Cardiac septum (tissue), 1 donor: ENCODE results near the gene POU2F1. TPM values are rescaled to one million over a fixed set of nuclear protein-coding genes. Genes with fewer than 3 reads are reported as not detected.

Experiments
- DNase-seq: peaks from one replicate; pipeline ENCODE4 v3.0.0-alpha.2; 2020; ENCODE audit warnings: low spot score
- intact Hi-C: fragments of 100-400 bp; cut with DNase I; formaldehyde crosslinking; loops from one replicate; pipeline ENCODE4 v1.14.0; 2022
- long read RNA-seq: library from polyadenylated mRNA; unstranded; transcript quantifications from one replicate; pipeline ENCODE4 v2.0.0, GENCODE V29; 2021
- total RNA-seq: library from RNA; stranded (reverse); fragmentation: NEBNext Ultra II Directional; extraction: Animal tissue kit (Norgen Biotek cat#: 25700); gene quantifications from one replicate; pipeline ENCODE4 v1.2.1, GENCODE V29; 2021
- donor health status: DM: no; HTN: no; CAD: no.

Gene POU2F1
- 9.9 TPM for total RNA-seq
- long read RNA-seq, full-length matches to known transcripts = 3 of 7 reads
- long read RNA-seq, partial matches to known transcripts = 1 of 7 reads
- long read RNA-seq, other reads (novel, unspliced or antisense) = 3 of 7 reads

GRCh38 chr1:167220537-167221125 is at the start of gene POU2F1:
TSS of gene POU2F1 (plus strand) at chr1:167220886. CDS start at chr1:167220898, 12 bp downstream.
- intact Hi-C loops = loop anchor here (2.0 to 5.0 kb wide), 3 partner anchors 154 to 717 kb away; partner anchors contain the start of genes DCAF6 and MPC2
- peak; percentile 100 for DNase-seq

- intact Hi-C loops = no loop called here
These were observed 49.3 kb upstream of the POU2F1 start for GRCh38 chr1:167171286-167171929.

GRCh38 chr1:167173516-167174184 is 47.0 kb upstream of the POU2F1 start:
- DNase-seq = no peak
- intact Hi-C loops = no loop called here

More at GRCh38 chr1:167171286-167171929, 49.3 kb upstream of the POU2F1 start:
- DNase-seq = no peak

DNA sequence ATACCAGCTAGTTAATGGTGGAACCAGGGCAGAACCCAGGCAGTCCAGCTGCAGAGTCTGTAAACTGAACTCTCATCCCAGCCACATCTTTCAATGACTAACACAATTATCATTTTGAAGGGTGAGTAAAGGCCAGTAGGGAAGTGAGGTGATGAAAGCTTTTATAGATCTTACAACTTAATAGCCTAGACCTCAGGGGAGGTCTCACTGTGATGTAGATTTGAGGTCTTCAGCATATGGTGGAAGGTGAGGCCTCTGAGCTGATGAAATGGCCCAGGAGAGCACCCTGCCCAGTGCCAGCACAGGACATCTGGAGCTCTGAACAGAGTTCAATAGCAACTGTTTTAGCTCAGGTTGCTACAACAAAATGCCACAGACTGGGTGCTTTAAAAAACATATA is 44.8 kb upstream of the POU2F1 start:
- intact Hi-C loops = no loop called here
- no peak for DNase-seq

DNA sequence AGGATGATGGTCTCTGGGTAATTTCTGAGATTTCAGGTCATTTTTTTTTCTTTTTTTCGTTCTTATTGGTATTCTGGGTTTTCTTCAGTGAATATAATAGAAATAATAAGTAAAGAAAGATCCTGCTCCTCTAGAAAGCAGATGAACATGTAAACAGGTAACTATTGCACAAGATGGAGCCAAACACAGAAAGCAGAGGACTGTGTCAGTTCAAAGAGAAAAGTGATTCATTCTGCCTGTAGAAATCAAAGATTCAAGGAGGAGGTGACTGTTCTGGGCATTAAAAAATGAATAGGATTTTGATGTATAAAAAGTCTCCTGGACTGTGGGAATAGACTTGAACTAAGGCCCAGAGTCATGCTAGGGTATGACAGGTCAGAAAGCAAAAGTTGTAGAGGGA is 41.9 kb upstream of the POU2F1 start:
- intact Hi-C loops = no loop called here
- no peak for DNase-seq

GRCh38 chr1:167182571-167183320 is 37.9 kb upstream of the POU2F1 start:
- intact Hi-C loops = no loop called here
- DNase-seq = no peak

GRCh38 chr1:167184081-167184480 is 36.6 kb upstream of the POU2F1 start:
- intact Hi-C loops = no loop called here
- DNase-seq = no peak

DNA sequence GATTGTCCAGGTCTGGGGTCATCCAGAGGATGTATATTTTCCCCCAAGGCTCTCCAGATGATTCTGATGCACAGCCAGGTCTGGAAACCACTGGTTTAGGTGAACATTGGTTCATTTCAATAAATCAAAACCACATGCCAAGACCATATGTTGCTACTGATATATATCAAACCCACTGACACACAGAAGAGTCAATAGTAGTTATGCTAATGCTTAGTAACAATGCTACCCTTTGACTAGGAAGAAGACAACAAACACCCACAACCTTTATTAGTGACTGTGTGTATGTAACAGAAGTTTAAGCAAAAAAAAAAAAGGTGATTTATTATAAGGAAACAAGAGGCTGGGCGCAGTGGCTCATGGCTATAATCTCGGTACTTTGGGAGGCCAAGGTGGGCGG is 35.6 kb upstream of the POU2F1 start:
- DNase-seq = no peak
- intact Hi-C loops = no loop called here

- intact Hi-C loops = no loop called here
- DNase-seq = no peak
These were observed 34.6 kb upstream of the POU2F1 start for GRCh38 chr1:167185974-167186657.

DNA sequence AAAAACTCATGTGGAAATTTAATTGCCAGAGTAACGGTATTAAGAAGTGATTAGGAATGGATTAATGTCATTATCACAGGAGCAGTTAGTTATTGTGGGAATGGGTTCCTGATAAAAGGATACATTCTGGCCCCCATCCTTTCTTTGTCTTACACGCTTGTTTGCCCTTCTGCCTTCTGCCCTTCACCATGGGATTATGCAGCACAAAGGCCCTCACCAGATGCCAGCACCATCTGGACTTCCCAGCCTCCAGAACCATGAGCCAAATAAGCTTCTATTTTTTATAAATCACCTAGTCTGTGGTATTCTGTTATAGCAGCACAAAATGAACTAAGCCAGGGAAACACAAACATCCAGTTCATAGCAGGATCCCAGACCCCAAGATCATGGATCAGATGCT is 33.9 kb upstream of the POU2F1 start:
- DNase-seq = no peak
- intact Hi-C loops = no loop called here

DNA sequence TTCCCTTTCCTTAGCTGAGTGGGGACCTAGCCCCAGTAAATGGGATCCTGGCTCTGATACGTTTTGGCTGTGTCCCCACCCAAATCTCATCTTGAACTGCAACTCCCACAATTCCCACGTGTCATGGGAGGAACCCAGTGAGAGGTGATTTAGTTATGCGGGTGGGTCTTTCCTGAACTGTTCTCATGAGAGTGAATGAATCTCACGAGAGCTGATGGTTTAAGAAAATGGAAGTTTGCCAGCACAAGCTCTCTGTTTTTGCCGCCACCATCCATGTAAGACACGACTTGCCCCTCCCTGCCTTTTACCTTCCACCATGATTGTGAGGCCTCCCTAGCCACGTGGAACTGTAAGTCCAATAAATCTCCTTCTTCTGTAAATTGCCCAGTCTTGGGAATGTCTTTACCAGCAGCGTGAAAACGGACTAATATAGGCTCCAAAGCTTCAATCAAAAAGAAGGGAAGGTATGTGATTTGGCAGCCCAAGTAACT is 29.9 kb upstream of the POU2F1 start:
- no peak for DNase-seq
- intact Hi-C loops = no loop called here

DNA sequence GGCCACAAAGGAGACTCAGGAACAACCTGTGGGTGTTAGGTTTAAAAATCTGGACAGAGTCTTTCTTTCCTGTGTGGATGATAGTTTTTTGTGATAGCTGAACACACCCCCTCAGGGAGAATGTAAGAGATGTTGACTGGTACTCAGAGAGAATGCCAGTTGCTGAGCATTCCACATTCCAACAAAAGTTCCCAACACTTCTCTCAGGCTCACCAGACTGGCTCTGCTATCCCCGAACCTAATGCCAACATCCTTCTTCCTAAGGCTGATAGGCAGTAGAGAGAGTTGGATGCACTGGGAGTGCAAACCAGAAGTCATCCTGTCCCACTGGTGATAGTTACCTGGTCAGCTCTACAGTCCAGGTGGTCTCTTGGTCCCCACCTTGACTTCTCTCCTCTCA is 28.7 kb upstream of the POU2F1 start:
- no peak for DNase-seq
- intact Hi-C loops = no loop called here

GRCh38 chr1:167194182-167194581 is 26.5 kb upstream of the POU2F1 start:
- DNase-seq = no peak
- intact Hi-C loops = no loop called here

DNA sequence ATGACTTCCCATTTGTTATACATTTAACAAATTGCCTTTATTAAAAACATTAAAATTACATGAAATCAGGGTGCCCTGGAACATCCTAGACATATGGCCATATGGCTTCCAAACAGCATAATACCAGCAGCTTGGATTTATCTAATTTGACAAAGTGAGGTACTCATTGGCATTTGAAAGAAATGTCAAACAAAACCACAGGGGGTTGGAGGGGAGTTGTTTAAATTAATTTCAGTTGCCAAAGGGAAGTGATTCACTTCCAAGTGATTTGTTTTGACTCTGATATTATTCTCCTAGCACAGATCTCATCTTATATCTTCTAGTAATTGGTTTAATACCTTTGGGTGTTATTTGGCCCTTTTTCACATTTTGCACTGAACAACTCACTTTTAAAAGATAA is 24.5 kb upstream of the POU2F1 start:
- intact Hi-C loops = no loop called here
- DNase-seq = no peak

GRCh38 chr1:167197236-167197635 is 23.4 kb upstream of the POU2F1 start:
- intact Hi-C loops = no loop called here
- DNase-seq = no peak

GRCh38 chr1:167197692-167198091 is 23.0 kb upstream of the POU2F1 start:
- intact Hi-C loops = no loop called here
- DNase-seq = no peak

DNA sequence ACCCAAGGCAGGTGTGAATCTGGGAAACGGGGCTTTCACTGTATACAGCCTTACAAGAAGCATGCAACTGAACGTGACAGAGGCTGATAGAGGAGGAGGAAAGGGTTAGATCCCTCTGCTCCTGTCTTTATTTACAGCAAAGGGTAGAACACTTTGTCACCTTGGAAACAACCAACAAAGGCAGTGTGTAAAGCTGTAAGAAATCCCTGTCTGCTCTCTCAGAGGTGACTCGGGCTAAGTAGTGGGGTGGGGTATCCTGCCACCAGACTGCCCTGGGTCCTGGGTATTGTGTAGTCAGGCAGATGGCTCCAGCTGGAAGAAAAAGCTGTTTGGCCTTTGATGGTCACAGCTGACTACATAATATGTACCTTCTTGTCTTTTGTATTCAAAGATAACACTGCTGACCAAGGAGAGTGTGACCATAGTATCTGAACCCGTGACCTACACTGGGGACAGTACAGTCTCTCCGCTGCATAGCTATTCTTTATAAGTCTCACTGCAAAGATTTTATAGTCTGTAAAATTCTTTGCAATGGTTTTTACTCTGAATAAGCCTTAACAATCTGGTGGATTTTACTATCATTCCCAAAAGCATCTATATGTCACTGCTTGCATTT is 22.1 kb upstream of the POU2F1 start:
- intact Hi-C loops = no loop called here

DNA sequence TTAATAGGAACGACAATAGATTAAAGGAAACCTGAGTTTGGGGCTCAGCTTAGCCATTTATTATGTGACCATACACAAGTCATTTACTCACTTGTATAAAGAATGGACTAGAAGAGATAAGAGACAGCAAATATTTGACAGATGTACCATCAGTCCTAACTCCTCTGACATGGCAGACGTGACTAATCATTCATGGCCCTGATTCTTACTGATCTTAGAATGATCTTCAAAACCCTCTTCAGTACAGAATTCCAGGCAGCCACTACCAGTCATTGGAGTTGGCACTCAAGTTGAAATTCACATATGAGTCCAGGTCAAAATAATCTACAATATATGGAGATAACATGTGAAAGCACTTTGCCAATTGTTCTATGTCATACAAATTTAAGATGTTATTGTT is 21.0 kb upstream of the POU2F1 start:
- DNase-seq = no peak
- intact Hi-C loops = no loop called here

More for the DNA sequence above, 22.1 kb upstream of the POU2F1 start:
- no peak for DNase-seq

- intact Hi-C loops = no loop called here
- no peak for DNase-seq
These were observed 20.4 kb upstream of the POU2F1 start for GRCh38 chr1:167200272-167200671.
